Lung (tissue), 12 donors: ENCODE measurements around the gene ASB13. TPM values are rescaled to one million over a fixed set of nuclear protein-coding genes. Genes with fewer than 3 reads are reported as not detected.
A peak's percentile ranks its signal among the peaks of the same experiment; 100 is the strongest.

Experiments used
- ATAC-seq: fragments of 200-7000 bp; cut with Tn5 transposase; one replicate; pipeline ENCODE4 v1.9.1; 2020; ENCODE audit warnings: moderate number of reproducible peaks; ENCODE audit not compliant: insufficient read depth, low FRiP score
- DNase-seq, 3 donors: peaks; one replicate each; pipeline ENCODE4 v3.0.0-alpha.2; 2013 to 2017
- H3K27ac ChIP-seq, 2 donors: one replicate each; pipeline ENCODE4 v1.5.1; 2013; ENCODE audit warnings: mild to moderate bottlenecking in 2 of 2, moderate library complexity in 2 of 2, control low read depth in 1 of 2, inconsistent platforms in 1 of 2, low read depth in 1 of 2, low read length in 1 of 2
- H3K27me3 ChIP-seq, 3 donors: one replicate each; pipeline ENCODE4 v1.5.1; 2013; ENCODE audit warnings: low read length in 2 of 3; ENCODE audit not compliant: control insufficient read depth in 3 of 3, insufficient read depth in 3 of 3
- H3K36me3 ChIP-seq, 4 donors: one replicate each; pipeline ENCODE4 v1.5.1; 2013; ENCODE audit warnings: low read length in 4 of 4, mild to moderate bottlenecking in 1 of 4, moderate library complexity in 1 of 4; ENCODE audit not compliant: control insufficient read depth in 4 of 4, insufficient read depth in 4 of 4
- H3K4me1 ChIP-seq, 5 donors: one replicate each; pipeline ENCODE4 v1.5.1; 2013; ENCODE audit warnings: low read length in 5 of 5, mild to moderate bottlenecking in 2 of 5, moderate library complexity in 1 of 5; ENCODE audit not compliant: control insufficient read depth in 5 of 5, insufficient read depth in 5 of 5
- H3K4me3 ChIP-seq: one replicate; pipeline ENCODE4 v1.5.1; 2013; ENCODE audit warnings: mild to moderate bottlenecking, control low read depth, moderate library complexity
- H3K9ac ChIP-seq, 2 donors: one replicate each; pipeline ENCODE4 v1.5.1; 2013; ENCODE audit warnings: low read length in 2 of 2, control low read depth in 1 of 2; ENCODE audit not compliant: insufficient read depth in 1 of 2
- H3K9me3 ChIP-seq, 4 donors: one replicate each; pipeline ENCODE4 v1.5.1; 2013; ENCODE audit warnings: low read length in 3 of 4, mild to moderate bottlenecking in 1 of 4, moderate library complexity in 1 of 4; ENCODE audit not compliant: control insufficient read depth in 4 of 4, insufficient read depth in 3 of 4
- CTCF ChIP-seq: IDR thresholded peaks from 2 replicates; pipeline ENCODE4 v1.5.1; 2012; ENCODE audit warnings: mild to moderate bottlenecking; ENCODE audit errors: control extremely low read depth, extremely low read depth
- WGBS, 2 donors: extraction: QIAGEN DNeasy Blood & Tissue Kit; methylation state at CpG; one replicate each; pipeline ENCODE4 v1.1.7; 2013; 5-methylcytosine and 5-hydroxymethylcytosine counted together
- polyA plus RNA-seq, 2 donors: library from polyadenylated mRNA; stranded (reverse); fragments of 200-250 nt; gene quantifications; one replicate each; pipeline ENCODE4 v1.2.1, GENCODE V29; 2013
- total RNA-seq, 2 donors: library from RNA; depleted of rRNA in 1 of 2; stranded (reverse); fragments of >200 nt in 1 of 2; gene quantifications; one replicate each; pipeline ENCODE4 v1.2.1, GENCODE V29; 2014 to 2021
- donor health status: control.
- donor health status: control.
- donor health status: Bipolar disorder and iron deficiency.
- donor health status: healthy.
- donor health status: DM: yes; HTN: yes; CAD: no.

The ASB13 gene
- total and polyA plus RNA-seq, 4 donors = 5.2 to 26.2 (median 14.7) TPM

- Histone ChIP-seq H3K4me3 (no peak overlapping the region), H3K27me3 (no peaks in the 10 kb centered on the region), H3K4me1 (peaks cover 0 to 5% (median 3%) of the 10 kb centered on the region in 5 donors), H3K9ac (no peak overlapping the region), H3K27ac (peak overlapping the region in 1 of 2 donors; percentile 87), H3K36me3 (no peaks in the 10 kb centered on the region), H3K9me3 (no peaks in the 10 kb centered on the region)
- DNase-seq (no peak), ATAC-seq (peak; percentile 9)
- no peak for TF ChIP-seq CTCF
- WGBS, 2 donors = 64 to 85% methylated on average over 10 of the region's 10 CpGs
These were observed 34.5 kb downstream of the ASB13 start for GRCh38 chr10:5631936-5632335.

DNA sequence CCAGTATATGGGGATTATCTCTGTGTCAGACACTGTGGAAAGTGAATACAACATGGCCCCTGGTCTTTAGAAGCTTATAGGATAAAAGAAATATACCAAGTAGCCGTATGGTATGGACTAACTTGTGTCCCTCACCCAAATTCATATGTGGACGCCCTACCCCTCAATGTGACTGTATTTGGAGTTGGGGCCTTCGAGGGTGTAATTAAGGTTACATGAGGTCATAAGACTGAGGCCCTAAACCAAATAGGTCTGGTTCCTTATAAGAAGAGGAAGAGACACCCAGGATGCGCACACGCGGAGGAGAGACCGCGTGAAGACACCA lies 36.3 kb downstream of the ASB13 start:
- DNase-seq = no peak
- no peak overlapping the region for H3K9ac ChIP-seq
- no peak overlapping the region for H3K27ac ChIP-seq
- WGBS, 2 donors = 94 to 95% methylated on average over 8 of the region's 8 CpGs
- H3K4me1 ChIP-seq = peaks cover 0 to 5% (median 3%) of the 10 kb centered on the region in 5 donors
- H3K4me3 ChIP-seq = no peak overlapping the region
- no peaks in the 10 kb centered on the region for H3K9me3 ChIP-seq
- H3K27me3 ChIP-seq = no peaks in the 10 kb centered on the region
- H3K36me3 ChIP-seq = no peaks in the 10 kb centered on the region
- TF ChIP-seq CTCF = no peak
- ATAC-seq = no peak

- no peak overlapping the region for H3K27ac ChIP-seq
- no peak overlapping the region for H3K9ac ChIP-seq
- H3K4me3 ChIP-seq = no peak overlapping the region
- no peaks in the 10 kb centered on the region for H3K27me3 ChIP-seq
- DNase-seq (peak; percentile 76 to 79 (median 77)), ATAC-seq (peak; percentile 86)
- 7 to 13% methylated on average over 7 of the region's 7 CpGs for WGBS, 2 donors
- H3K4me1 ChIP-seq = peaks cover 0 to 5% (median 3%) of the 10 kb centered on the region in 5 donors
- H3K36me3 ChIP-seq = no peaks in the 10 kb centered on the region
- peak; percentile 85 for TF ChIP-seq CTCF
- H3K9me3 ChIP-seq = no peaks in the 10 kb centered on the region
These were observed 36.9 kb downstream of the ASB13 start for GRCh38 chr10:5629303-5630111.
